C1 segment of cervical spinal cord (tissue), 14 donors: ENCODE data around the gene CLASP1.
"Not testable (repeated sequence)": the region's sequence is repeated elsewhere in the genome, so short reads cannot be mapped to it uniquely, and the experiment has no call there.

Source experiments
- DNase-seq, 14 donors: peaks; one replicate each; lab custom pipeline; 2025; lab: John Stamatoyannopoulos, UW

The CLASP1 gene

GRCh38 chr2:121331324-121331723, 317.9 kb downstream of the CLASP1 start:
- DNase-seq = not testable (repeated sequence)

- DNase-seq = no peak
These were observed 318.3 kb downstream of the CLASP1 start for GRCh38 chr2:121330921-121331320.

- no peak for DNase-seq
These were observed 319.5 kb downstream of the CLASP1 start for GRCh38 chr2:121329786-121330185.

GRCh38 chr2:121326628-121327027, 322.6 kb downstream of the CLASP1 start:
- DNase-seq = no peak

- no peak for DNase-seq
These were observed 324.7 kb downstream of the CLASP1 start for GRCh38 chr2:121324601-121325000.

- no peak for DNase-seq
These were observed 327.8 kb downstream of the CLASP1 start for GRCh38 chr2:121321476-121321875.

GRCh38 chr2:121319941-121320340, 329.3 kb downstream of the CLASP1 start:
- DNase-seq = no peak

GRCh38 chr2:121316986-121317385, 332.3 kb downstream of the CLASP1 start:
- DNase-seq = no peak

GRCh38 chr2:121313701-121314100, 335.6 kb downstream of the CLASP1 start:
- not testable (repeated sequence) for DNase-seq

- DNase-seq = no peak
These were observed 339.5 kb downstream of the CLASP1 start for GRCh38 chr2:121309801-121310200.

GRCh38 chr2:121309323-121309722, 339.9 kb downstream of the CLASP1 start:
- DNase-seq = no peak

GRCh38 chr2:121307048-121307447, 342.2 kb downstream of the CLASP1 start:
- no peak for DNase-seq

- no peak for DNase-seq
These were observed 344.3 kb downstream of the CLASP1 start for GRCh38 chr2:121304941-121305340.

- no peak for DNase-seq
These were observed 345.6 kb downstream of the CLASP1 start for GRCh38 chr2:121303531-121304263.

GRCh38 chr2:121301190-121301589, 348.1 kb downstream of the CLASP1 start:
- DNase-seq = not testable (repeated sequence)

- DNase-seq = no peak
These were observed 350.8 kb downstream of the CLASP1 start for GRCh38 chr2:121298476-121298875.

GRCh38 chr2:121297866-121298265, 351.4 kb downstream of the CLASP1 start:
- DNase-seq = not testable (repeated sequence)

GRCh38 chr2:121297217-121297830, 351.9 kb downstream of the CLASP1 start:
- DNase-seq = no peak

- no peak for DNase-seq
These were observed 353.2 kb downstream of the CLASP1 start for GRCh38 chr2:121295911-121296650.

GRCh38 chr2:121294881-121295840, 354.1 kb downstream of the CLASP1 start:
- DNase-seq = no peak
